Measurements from ENCODE around the gene SCCPDH.

DNA sequence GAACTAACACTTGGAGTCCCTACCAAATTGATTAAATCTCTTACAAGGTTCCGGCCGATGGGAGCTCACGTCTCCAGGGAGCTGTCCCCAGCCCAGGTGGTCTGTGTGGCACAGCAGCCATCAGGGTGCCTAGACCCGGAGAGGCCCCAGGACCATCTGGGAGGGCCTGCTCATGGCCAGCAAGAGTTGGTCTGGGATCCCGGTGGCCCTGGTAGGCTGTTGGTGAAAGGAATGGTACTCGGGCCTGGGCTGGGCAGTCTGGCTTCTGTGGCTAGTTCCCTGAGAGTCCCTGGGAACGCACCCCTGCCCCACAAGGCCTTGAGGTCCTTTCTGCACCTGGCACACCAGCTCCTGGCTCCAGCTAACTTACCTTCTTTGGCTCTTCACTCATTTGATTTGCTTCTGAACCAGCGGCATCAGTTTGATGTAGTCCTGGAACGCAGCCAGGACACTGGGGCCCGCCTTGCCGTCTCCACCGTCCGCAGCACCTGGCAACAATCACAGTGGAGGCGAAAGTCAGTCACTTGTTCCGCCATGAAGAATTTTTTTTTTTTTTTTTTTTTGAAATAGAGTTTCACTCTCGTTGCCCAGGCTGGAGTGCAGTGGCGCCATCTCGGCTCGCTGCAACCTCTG lies 62.5 kb downstream of the SCCPDH start:
- no peak for TF ChIP-seq CTCF (conservative IDR thresholded peaks at IDR 0.05 in 1 of 2, IDR thresholded peaks at IDR 0.05 in 1 of 2; ENCODE audit: low read depth in 1 of 2, low read length in 2 of 2)
- no peak for TF ChIP-seq EZH2 (IDR thresholded peaks at IDR 0.05; ENCODE audit: low read length, missing control alignments)

All from fibroblast of lung (primary cell).